Activated T-helper 9 cell treated with anti-CD3 and anti-CD28 coated beads, Interleukin-2, amount 50 U/mL, for 16 hours (primary cell): ENCODE data around the gene EIF3D.
"Not testable (repeated sequence)": the region's sequence is repeated elsewhere in the genome, so short reads cannot be mapped to it uniquely, and the experiment has no call there.

Source experiments
- DNase-seq: peaks from one replicate; pipeline ENCODE4 v3.0.0-alpha.2; 2020; ENCODE audit warnings: low read depth

EIF3D gene

GRCh38 chr22:36549033-36549432, 20.1 kb upstream of the EIF3D start:
- DNase-seq, result no peak

- DNase-seq, result no peak
Measured at GRCh38 chr22:36548606-36549005, 19.6 kb upstream of the EIF3D start.

GRCh38 chr22:36546932-36547331, 18.0 kb upstream of the EIF3D start:
- no peak for DNase-seq

- DNase-seq, result peak; percentile 3
Measured at GRCh38 chr22:36546092-36546804, 17.3 kb upstream of the EIF3D start.

- no peak for DNase-seq
Measured at GRCh38 chr22:36544107-36544620, 15.2 kb upstream of the EIF3D start.

- DNase-seq, result peak; percentile 12
Measured at GRCh38 chr22:36541831-36542411, 13.0 kb upstream of the EIF3D start.

- DNase-seq, result no peak
Measured at GRCh38 chr22:36540867-36541642, 12.1 kb upstream of the EIF3D start.

- DNase-seq, result no peak
Measured at GRCh38 chr22:36538529-36538928, 9.6 kb upstream of the EIF3D start.

GRCh38 chr22:36536717-36537116, 7.8 kb upstream of the EIF3D start:
- no peak for DNase-seq

- not testable (repeated sequence) for DNase-seq
Measured at GRCh38 chr22:36533320-36533719, 4.4 kb upstream of the EIF3D start.

GRCh38 chr22:36532466-36532865, 3.5 kb upstream of the EIF3D start:
- no peak for DNase-seq

GRCh38 chr22:36528341-36528740, 625 bp downstream of the EIF3D start:
- no peak for DNase-seq

- DNase-seq, result no peak
Measured at GRCh38 chr22:36522662-36523061, 6.3 kb downstream of the EIF3D start.

GRCh38 chr22:36520423-36520822, 8.5 kb downstream of the EIF3D start:
- no peak for DNase-seq

- not testable (repeated sequence) for DNase-seq
Measured at GRCh38 chr22:36519906-36520305, 9.1 kb downstream of the EIF3D start.

GRCh38 chr22:36514766-36515165, 14.2 kb downstream of the EIF3D start:
- no peak for DNase-seq

GRCh38 chr22:36512991-36513390, 16.0 kb downstream of the EIF3D start:
- DNase-seq, result no peak

GRCh38 chr22:36512333-36512732, 16.6 kb downstream of the EIF3D start:
- DNase-seq, result no peak

- no peak for DNase-seq
Measured at GRCh38 chr22:36510966-36511881, 17.7 kb downstream of the EIF3D start.

GRCh38 chr22:36510384-36510783, 18.6 kb downstream of the EIF3D start:
- DNase-seq, result no peak

- DNase-seq, result no peak
Measured at GRCh38 chr22:36507518-36508010, 21.4 kb downstream of the EIF3D start.
